Measurements from ENCODE around the gene SENP2. TPM values are rescaled to one million over a fixed set of nuclear protein-coding genes. Genes with fewer than 3 reads are reported as not detected.
"Not testable (repeated sequence)": the region's sequence is repeated elsewhere in the genome, so short reads cannot be mapped to it uniquely, and the experiment has no call there.

Gene SENP2
- total RNA-seq, 3 donors from 2014 or later = 27.1 to 40.5 (median 28.4) TPM

DNA sequence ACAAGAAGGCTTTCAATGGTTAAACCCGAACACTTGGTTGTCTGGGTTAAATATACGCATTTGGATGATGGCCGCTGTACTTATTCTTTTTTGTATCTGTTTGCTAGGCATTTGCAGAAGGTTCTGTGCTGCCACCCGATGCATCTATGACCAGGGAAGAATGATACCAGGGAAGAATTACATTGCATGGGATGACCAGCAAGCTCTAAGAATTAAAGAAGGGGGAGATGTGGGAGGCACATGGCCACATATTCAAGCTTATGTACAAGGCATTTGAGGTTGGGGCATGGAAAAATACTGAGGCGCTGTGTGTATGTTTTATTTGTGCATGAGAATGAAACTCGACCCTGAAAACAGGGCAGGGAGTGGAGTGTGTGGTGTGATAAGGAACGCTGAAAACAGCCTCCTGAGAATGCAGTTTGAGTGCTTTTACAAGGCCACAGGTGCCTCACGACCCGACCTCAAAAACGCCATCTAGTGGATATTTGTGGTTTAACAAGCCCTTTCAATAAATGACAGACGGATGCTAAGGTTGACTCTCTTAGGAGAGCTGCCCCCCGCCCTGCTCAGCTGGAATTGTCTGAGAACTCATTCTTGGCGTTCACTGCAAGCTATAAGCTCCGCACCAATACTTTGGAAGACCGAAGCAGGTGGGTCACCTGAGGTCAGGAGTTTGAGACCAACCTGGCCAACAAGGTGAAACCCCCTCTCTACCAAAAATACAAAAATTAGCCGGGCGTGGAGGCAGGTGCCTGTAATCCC, 10.8 kb upstream of the SENP2 start:
- TF ChIP-seq, protein P1, sequence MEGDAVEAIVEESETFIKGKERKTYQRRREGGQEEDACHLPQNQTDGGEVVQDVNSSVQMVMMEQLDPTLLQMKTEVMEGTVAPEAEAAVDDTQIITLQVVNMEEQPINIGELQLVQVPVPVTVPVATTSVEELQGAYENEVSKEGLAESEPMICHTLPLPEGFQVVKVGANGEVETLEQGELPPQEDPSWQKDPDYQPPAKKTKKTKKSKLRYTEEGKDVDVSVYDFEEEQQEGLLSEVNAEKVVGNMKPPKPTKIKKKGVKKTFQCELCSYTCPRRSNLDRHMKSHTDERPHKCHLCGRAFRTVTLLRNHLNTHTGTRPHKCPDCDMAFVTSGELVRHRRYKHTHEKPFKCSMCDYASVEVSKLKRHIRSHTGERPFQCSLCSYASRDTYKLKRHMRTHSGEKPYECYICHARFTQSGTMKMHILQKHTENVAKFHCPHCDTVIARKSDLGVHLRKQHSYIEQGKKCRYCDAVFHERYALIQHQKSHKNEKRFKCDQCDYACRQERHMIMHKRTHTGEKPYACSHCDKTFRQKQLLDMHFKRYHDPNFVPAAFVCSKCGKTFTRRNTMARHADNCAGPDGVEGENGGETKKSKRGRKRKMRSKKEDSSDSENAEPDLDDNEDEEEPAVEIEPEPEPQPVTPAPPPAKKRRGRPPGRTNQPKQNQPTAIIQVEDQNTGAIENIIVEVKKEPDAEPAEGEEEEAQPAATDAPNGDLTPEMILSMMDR (IDR thresholded peaks at IDR 0.05) = peak; percentile 47
- DNase-seq (peak in 1 of 3 donors; percentile 66), ATAC-seq (peak; percentile 93)
- Histone ChIP-seq H3K9me3 (peaks cover 13% of the 10 kb centered on the region), H3K4me1 (ENCODE audit: low read depth) (peaks cover 11% of the 10 kb centered on the region)
- H3K4me3 ChIP-seq; intact Hi-C loops (cut with DNase I, micrococcal nuclease); H3K36me3 ChIP-seq (ENCODE audit: low read depth): not testable (repeated sequence)

DNA sequence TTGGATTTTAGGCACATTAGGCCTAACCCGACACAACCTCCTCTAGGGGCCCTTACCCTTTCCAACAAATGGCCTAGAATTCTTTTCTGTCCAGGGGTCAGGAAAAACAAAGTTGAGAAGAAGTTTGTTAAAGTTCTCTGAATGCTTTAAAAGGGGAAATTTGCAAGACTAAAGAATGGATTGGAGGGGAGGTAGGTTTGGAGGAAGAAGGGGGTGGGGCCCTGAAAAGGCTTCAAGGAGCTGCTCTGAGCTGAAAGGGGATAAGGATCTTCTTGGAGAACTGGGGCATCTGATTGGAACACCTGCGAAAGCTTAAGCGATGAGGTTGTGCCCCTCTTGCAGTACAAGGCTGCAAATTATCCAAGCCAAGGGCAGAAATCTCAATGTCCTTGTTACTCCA, 3.9 kb upstream of the SENP2 start:
- TF ChIP-seq, protein P1 (IDR thresholded peaks at IDR 0.05) = no peak
- Histone ChIP-seq H3K36me3 (ENCODE audit: low read depth) (no peaks in the 10 kb centered on the region), H3K9me3 (no peaks in the 10 kb centered on the region), H3K4me3 (no peak overlapping the region), H3K4me1 (ENCODE audit: low read depth) (peaks cover 14% of the 10 kb centered on the region)
- ATAC-seq (no peak), DNase-seq (no peak)
- intact Hi-C loops (cut with DNase I, micrococcal nuclease) = no loop called here

DNA sequence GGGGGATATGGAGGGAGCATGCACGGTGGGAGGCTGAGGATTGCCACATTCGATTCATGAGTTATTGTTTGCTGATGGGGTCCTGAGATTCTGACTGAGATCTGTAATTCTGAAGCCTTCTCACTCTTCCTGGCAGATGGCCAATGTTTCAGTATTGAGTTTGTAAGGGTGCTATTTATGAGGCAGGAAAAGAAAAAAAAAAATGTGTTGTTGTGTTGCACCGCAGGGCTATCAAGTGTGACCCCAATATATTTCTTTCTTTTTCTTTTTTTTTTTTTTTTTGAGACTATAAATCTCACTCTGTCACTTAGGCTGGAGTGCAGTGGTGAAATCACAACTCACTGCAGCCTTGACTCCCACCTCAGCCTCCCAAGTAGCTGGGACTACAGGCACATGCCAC, 3.2 kb upstream of the SENP2 start:
- Histone ChIP-seq H3K36me3 (ENCODE audit: low read depth) (no peaks in the 10 kb centered on the region), H3K4me1 (ENCODE audit: low read depth) (peaks cover 17% of the 10 kb centered on the region), H3K9me3 (no peaks in the 10 kb centered on the region), H3K4me3 (no peak overlapping the region)
- TF ChIP-seq, protein P1 (IDR thresholded peaks at IDR 0.05) = no peak
- DNase-seq = no peak
- intact Hi-C loops (cut with DNase I, micrococcal nuclease) = no loop called here
- ATAC-seq = no peak

DNA sequence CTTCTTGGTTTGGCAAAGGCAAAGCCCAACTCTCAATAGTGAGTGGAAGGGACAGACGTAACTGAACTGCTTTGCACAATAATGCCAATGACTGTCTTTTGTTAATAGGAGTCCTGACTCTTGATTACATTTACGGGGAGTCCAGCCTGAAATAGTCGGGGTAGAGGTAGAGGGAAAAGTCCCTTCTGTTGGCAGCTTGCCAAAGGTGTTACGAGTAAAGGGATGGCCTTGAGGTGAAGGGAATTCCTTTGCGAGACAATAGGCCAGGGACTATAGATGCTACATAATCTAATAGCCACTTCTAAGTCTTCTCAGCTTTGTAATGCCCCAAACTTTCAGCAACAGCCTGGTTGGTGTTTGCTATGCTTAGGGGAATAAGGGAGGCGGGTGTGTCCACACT, 2.2 kb upstream of the SENP2 start:
- Histone ChIP-seq H3K4me1 (ENCODE audit: low read depth) (peaks cover 20% of the 10 kb centered on the region), H3K9me3 (no peaks in the 10 kb centered on the region), H3K4me3 (no peak overlapping the region), H3K36me3 (ENCODE audit: low read depth) (no peaks in the 10 kb centered on the region)
- intact Hi-C loops (cut with DNase I, micrococcal nuclease) = no loop called here
- ATAC-seq (no peak), DNase-seq (peak in 1 of 3 donors; percentile 30)
- TF ChIP-seq, protein P1 (IDR thresholded peaks at IDR 0.05) = no peak

DNA sequence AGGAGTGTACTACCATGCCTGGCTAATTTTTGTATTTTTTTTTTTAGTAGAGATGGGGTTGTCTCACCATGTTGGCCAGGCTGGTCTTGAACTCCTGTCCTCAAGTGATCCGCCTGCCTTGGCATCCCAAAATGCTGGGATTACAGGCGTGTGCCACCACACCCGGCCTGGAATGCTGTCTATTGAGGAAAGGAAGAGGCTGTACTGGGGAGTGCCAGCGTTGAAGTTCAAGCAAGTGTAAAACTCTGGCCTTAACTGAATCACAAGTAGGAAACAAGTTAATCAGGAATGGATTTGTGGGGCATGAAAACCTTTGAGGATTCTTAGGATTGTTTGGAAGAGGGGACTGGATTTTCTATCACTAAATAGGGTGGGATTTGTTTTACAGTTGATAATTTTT, 1.4 kb upstream of the SENP2 start:
- no peaks in the 10 kb centered on the region for H3K36me3 ChIP-seq (ENCODE audit: low read depth)
- no peaks in the 10 kb centered on the region for H3K9me3 ChIP-seq
- peaks cover 20% of the 10 kb centered on the region for H3K4me1 ChIP-seq (ENCODE audit: low read depth)
- ATAC-seq = no peak
- intact Hi-C loops (cut with DNase I, micrococcal nuclease) = no loop called here
- TF ChIP-seq, protein P1 (IDR thresholded peaks at IDR 0.05) = no peak
- DNase-seq = peak in 2 of 3 donors; percentile 25 to 45
- no peak overlapping the region for H3K4me3 ChIP-seq
